Activated CD8-positive, alpha-beta T cell treated with anti-CD3 and anti-CD28 coated beads for 36 hours (primary cell): ENCODE measurements around the gene FBLIM1. TPM values are rescaled to one million over a fixed set of nuclear protein-coding genes. Genes with fewer than 3 reads are reported as not detected.

ENCODE experiments used
- ATAC-seq: fragments of 200-7000 bp; cut with Tn5 transposase; one replicate; pipeline ENCODE4 v1.10.0; 2021; ENCODE audit warnings: mild to moderate bottlenecking, moderate library complexity
- CTCF ChIA-PET: fragments of 350-600 bp; sonication (Branson Sonifier 250); formaldehyde crosslinking; loops from one replicate; lab custom pipeline; 2021; ENCODE audit warnings: antibody characterized with exemption; lab: Charles Lee
- POLR2A ChIA-PET: fragments of 350-600 bp; sonication (Branson Sonifier 250); formaldehyde crosslinking; loops from one replicate; lab custom pipeline; 2021; ENCODE audit warnings: antibody characterized with exemption; lab: Charles Lee
- DNase-seq: peaks from one replicate; pipeline ENCODE4 v3.0.0-alpha.2; 2020
- H3K27ac Mint-ChIP-seq: one replicate; pipeline ENCODE4 v1.8.0; 2021; ENCODE audit warnings: mild to moderate bottlenecking, mixed read lengths
- H3K27me3 Mint-ChIP-seq: one replicate; pipeline ENCODE4 v1.8.0; 2021; ENCODE audit warnings: mixed read lengths
- H3K36me3 Mint-ChIP-seq: one replicate; pipeline ENCODE4 v1.8.0; 2021; ENCODE audit warnings: low read depth, mixed read lengths
- H3K4me1 Mint-ChIP-seq: one replicate; pipeline ENCODE4 v1.8.0; 2021; ENCODE audit warnings: low read depth, mixed read lengths
- H3K4me3 Mint-ChIP-seq: one replicate; pipeline ENCODE4 v1.8.0; 2021; ENCODE audit warnings: mild to moderate bottlenecking, moderate library complexity, mixed read lengths
- H3K9me3 Mint-ChIP-seq: one replicate; pipeline ENCODE4 v1.8.0; 2021; ENCODE audit warnings: mixed read lengths
- intact Hi-C: fragments of 100-400 bp; cut with micrococcal nuclease; formaldehyde crosslinking; loops from one replicate; pipeline ENCODE4 v1.10.0; 2022
- total RNA-seq, 2 experiments: library from RNA; stranded (reverse); gene quantifications; one replicate each; pipeline ENCODE4 v1.2.3, GENCODE V29; 2021
- TF ChIP-seq, protein P1 (sequence below): fragments of 200-600 bp; IDR thresholded peaks from one replicate; pipeline ENCODE4 v1.8.0; 2022; ENCODE audit warnings: antibody characterized with exemption, mild to moderate bottlenecking

Gene FBLIM1
- total RNA-seq, 2 experiments from 2014 or later = not detected

DNA sequence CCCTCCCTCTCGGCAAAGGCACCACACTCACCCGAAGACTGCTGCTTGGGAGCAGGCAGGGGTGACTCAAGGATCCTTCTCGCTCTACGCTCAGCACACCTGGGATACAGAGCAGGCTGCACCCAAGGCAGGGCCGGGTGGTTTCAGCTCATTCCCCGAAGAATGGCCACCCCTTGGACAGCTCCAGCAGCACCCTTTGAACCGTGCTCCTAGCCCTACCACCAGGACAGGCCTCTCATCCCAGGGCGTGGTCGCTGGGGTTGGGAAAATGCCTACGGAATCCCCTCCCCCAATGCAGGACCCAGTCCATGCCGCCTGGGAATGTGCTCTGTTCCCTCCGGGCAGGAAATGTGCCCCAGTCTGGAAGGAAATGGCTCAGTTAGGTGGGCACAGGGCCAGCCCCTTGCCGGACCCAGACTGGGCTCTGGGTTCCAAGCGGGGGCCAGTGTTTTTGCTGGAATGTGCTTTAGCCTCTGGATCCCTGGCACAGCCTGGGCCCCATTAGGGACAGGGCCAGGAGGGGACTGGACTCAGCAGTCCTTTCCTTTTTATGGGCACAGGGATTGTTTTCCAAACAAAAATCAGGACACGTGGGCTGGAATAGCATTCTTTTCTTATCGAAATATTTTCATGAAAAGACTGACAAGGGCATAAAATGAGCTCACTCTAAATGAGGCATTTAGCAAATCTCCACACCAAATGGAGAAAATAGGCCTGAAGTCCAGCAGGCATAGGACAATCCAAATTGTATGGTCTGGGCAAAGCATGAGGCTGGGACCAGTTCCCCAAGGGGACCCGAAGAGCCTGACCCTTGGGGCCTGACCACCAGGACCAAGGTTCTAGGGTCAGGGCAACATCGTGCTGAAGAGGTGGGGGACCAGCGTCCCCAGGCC is 8.9 kb upstream of the FBLIM1 start:
- H3K27me3 Mint-ChIP-seq = peaks cover 2% of the 10 kb centered on the region
- no peaks in the 10 kb centered on the region for H3K4me1 Mint-ChIP-seq
- H3K36me3 Mint-ChIP-seq = no peaks in the 10 kb centered on the region
- DNase-seq (no peak), ATAC-seq (no peak)
- ChIA-PET POLR2A (no interaction called here), CTCF (interaction anchor here (1.5 kb wide), 1 partner anchor 42 kb away, joined by 4 read pairs; no protein-coding TSS in a partner anchor)
- H3K27ac Mint-ChIP-seq = no peak overlapping the region
- TF ChIP-seq, protein P1, sequence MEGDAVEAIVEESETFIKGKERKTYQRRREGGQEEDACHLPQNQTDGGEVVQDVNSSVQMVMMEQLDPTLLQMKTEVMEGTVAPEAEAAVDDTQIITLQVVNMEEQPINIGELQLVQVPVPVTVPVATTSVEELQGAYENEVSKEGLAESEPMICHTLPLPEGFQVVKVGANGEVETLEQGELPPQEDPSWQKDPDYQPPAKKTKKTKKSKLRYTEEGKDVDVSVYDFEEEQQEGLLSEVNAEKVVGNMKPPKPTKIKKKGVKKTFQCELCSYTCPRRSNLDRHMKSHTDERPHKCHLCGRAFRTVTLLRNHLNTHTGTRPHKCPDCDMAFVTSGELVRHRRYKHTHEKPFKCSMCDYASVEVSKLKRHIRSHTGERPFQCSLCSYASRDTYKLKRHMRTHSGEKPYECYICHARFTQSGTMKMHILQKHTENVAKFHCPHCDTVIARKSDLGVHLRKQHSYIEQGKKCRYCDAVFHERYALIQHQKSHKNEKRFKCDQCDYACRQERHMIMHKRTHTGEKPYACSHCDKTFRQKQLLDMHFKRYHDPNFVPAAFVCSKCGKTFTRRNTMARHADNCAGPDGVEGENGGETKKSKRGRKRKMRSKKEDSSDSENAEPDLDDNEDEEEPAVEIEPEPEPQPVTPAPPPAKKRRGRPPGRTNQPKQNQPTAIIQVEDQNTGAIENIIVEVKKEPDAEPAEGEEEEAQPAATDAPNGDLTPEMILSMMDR = no peak
- no peaks in the 10 kb centered on the region for H3K9me3 Mint-ChIP-seq
- intact Hi-C loops = loop anchor here (10.0 kb wide), 1 partner anchor 155 kb away; no protein-coding TSS in a partner anchor
- no peak overlapping the region for H3K4me3 Mint-ChIP-seq

DNA sequence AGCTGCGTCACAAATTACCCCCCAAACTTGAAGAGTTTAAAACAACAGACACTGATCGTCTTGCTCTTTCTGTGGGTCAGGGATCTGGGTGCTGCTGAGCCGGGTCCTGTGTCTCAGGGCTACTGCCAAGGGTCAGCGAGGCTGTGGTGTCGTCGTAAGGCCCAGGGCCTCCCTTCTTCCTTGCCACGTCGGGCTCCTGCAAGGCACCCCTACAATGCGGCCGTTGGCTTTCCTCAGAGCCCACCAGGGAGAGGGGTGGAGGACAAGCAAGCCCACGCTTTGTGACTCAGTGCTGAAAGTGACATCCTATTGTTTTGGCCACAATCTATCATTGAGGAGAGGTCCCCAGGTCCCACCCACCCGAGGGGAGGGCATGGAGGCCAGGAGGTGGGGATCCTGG is 7.7 kb upstream of the FBLIM1 start:
- intact Hi-C loops = no loop called here
- Mint-ChIP-seq H3K27ac (no peak overlapping the region), H3K27me3 (peaks cover 5% of the 10 kb centered on the region), H3K4me3 (no peak overlapping the region), H3K4me1 (no peaks in the 10 kb centered on the region), H3K36me3 (no peaks in the 10 kb centered on the region), H3K9me3 (no peaks in the 10 kb centered on the region)
- DNase-seq (no peak), ATAC-seq (no peak)
- CTCF ChIA-PET = no interaction called here
- POLR2A ChIA-PET = no interaction called here
- TF ChIP-seq, protein P1 = no peak

GRCh38 chr1:15751717-15752116 is 6.9 kb upstream of the FBLIM1 start:
- intact Hi-C loops = no loop called here
- no peak for ATAC-seq
- no peaks in the 10 kb centered on the region for H3K36me3 Mint-ChIP-seq
- DNase-seq = no peak
- no peak overlapping the region for H3K27ac Mint-ChIP-seq
- no peaks in the 10 kb centered on the region for H3K9me3 Mint-ChIP-seq
- H3K4me3 Mint-ChIP-seq = no peak overlapping the region
- POLR2A ChIA-PET = no interaction called here
- CTCF ChIA-PET = no interaction called here
- H3K27me3 Mint-ChIP-seq = peaks cover 12% of the 10 kb centered on the region
- H3K4me1 Mint-ChIP-seq = peaks cover 5% of the 10 kb centered on the region
- TF ChIP-seq, protein P1 = no peak

GRCh38 chr1:15753776-15754175 is 4.8 kb upstream of the FBLIM1 start:
- Mint-ChIP-seq H3K4me3 (no peak overlapping the region), H3K4me1 (peaks cover 10% of the 10 kb centered on the region), H3K27me3 (peaks cover 24% of the 10 kb centered on the region), H3K27ac (no peak overlapping the region), H3K9me3 (no peaks in the 10 kb centered on the region), H3K36me3 (no peaks in the 10 kb centered on the region)
- CTCF ChIA-PET = no interaction called here
- ATAC-seq = no peak
- intact Hi-C loops = no loop called here
- TF ChIP-seq, protein P1 = no peak
- POLR2A ChIA-PET = no interaction called here
- DNase-seq = no peak

DNA sequence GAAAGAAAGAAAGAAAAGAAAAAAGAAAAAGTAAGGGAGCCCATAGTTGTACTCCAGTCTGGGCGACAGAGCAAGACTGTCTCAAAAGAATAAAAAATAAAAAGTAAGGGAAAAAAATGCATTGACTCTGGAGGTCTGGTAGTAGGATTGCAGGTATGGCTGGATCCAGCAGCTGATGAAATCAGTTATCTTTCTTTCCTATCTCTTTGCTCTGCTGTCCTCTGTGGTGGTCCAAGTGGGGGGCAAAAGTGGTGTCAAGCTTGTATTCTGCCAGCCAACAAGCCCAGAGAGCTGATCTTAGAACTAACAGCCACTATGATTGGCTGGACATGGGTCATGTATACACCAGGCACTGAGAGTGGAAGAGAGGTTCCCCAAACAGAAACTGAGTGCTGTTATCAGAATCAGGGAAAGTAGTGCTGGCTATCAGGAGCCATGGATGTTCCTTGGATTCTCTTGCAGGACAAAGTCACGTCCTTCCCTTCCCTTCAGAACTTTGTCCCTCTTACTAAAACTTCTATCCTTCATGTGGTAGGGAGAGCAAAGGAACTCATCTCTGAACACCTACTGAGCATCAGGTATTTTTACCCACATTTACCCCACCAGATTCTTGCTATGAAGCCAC is 3.5 kb upstream of the FBLIM1 start:
- H3K36me3 Mint-ChIP-seq = no peaks in the 10 kb centered on the region
- ChIA-PET POLR2A (no interaction called here), CTCF (interaction anchor here (0.5 to 1.6 kb wide), 3 partner anchors 14 to 146 kb away, joined by 3 to 4 read pairs (median 4); no protein-coding TSS in a partner anchor)
- H3K27me3 Mint-ChIP-seq = peaks cover 30% of the 10 kb centered on the region
- H3K9me3 Mint-ChIP-seq = no peaks in the 10 kb centered on the region
- no peak for DNase-seq
- ATAC-seq = no peak
- peaks cover 10% of the 10 kb centered on the region for H3K4me1 Mint-ChIP-seq
- TF ChIP-seq, protein P1 = no peak
- no peak overlapping the region for H3K27ac Mint-ChIP-seq
- H3K4me3 Mint-ChIP-seq = no peak overlapping the region
- intact Hi-C loops = no loop called here
